IPS-15b (cell line): ENCODE results near the gene CCT2.

Source experiments
- H3K27me3 ChIP-seq: one replicate; pipeline ENCODE4 v1.6.1; 2013; ENCODE audit warnings: low read length; ENCODE audit not compliant: control insufficient read depth, insufficient read depth
- H3K36me3 ChIP-seq: one replicate; pipeline ENCODE4 v1.6.1; 2013; ENCODE audit warnings: low read length; ENCODE audit not compliant: control insufficient read depth, insufficient read depth
- H3K4me1 ChIP-seq: one replicate; pipeline ENCODE4 v1.6.1; 2013; ENCODE audit warnings: mild to moderate bottlenecking, low read length; ENCODE audit not compliant: control insufficient read depth, insufficient read depth
- H3K4me3 ChIP-seq: one replicate; pipeline ENCODE4 v1.5.1; 2013; ENCODE audit warnings: low read depth, low read length
- H3K9ac ChIP-seq: one replicate; pipeline ENCODE4 v1.6.1; 2013; ENCODE audit warnings: low read depth, mild to moderate bottlenecking, low read length
- H3K9me3 ChIP-seq: one replicate; pipeline ENCODE4 v1.6.1; 2013; ENCODE audit warnings: mild to moderate bottlenecking, low read length; ENCODE audit not compliant: control insufficient read depth, insufficient read depth

The CCT2 gene

GRCh38 chr12:69620077-69620476, 34.8 kb downstream of the CCT2 start:
- Histone ChIP-seq H3K4me1 (no peaks in the 10 kb centered on the region), H3K36me3 (no peaks in the 10 kb centered on the region), H3K4me3 (no peak overlapping the region), H3K27me3 (no peaks in the 10 kb centered on the region), H3K9ac (no peak overlapping the region), H3K9me3 (no peaks in the 10 kb centered on the region)

GRCh38 chr12:69620921-69621320, 35.7 kb downstream of the CCT2 start:
- Histone ChIP-seq H3K4me3 (no peak overlapping the region), H3K9ac (no peak overlapping the region), H3K4me1 (no peaks in the 10 kb centered on the region), H3K27me3 (no peaks in the 10 kb centered on the region), H3K36me3 (no peaks in the 10 kb centered on the region), H3K9me3 (no peaks in the 10 kb centered on the region)

GRCh38 chr12:69621551-69621950, 36.3 kb downstream of the CCT2 start:
- H3K4me3 ChIP-seq = no peak overlapping the region

GRCh38 chr12:69623970-69624369, 38.7 kb downstream of the CCT2 start:
- Histone ChIP-seq H3K4me1 (no peaks in the 10 kb centered on the region), H3K9me3 (no peaks in the 10 kb centered on the region), H3K36me3 (no peaks in the 10 kb centered on the region), H3K4me3 (no peak overlapping the region), H3K9ac (no peak overlapping the region), H3K27me3 (no peaks in the 10 kb centered on the region)

More at GRCh38 chr12:69621551-69621950, 36.3 kb downstream of the CCT2 start:
- Histone ChIP-seq H3K9ac (no peak overlapping the region), H3K36me3 (no peaks in the 10 kb centered on the region), H3K9me3 (no peaks in the 10 kb centered on the region), H3K27me3 (no peaks in the 10 kb centered on the region), H3K4me1 (no peaks in the 10 kb centered on the region)

GRCh38 chr12:69627501-69627900, 42.2 kb downstream of the CCT2 start:
- Histone ChIP-seq H3K36me3 (no peaks in the 10 kb centered on the region), H3K9ac (no peak overlapping the region), H3K4me1 (no peaks in the 10 kb centered on the region), H3K9me3 (no peaks in the 10 kb centered on the region), H3K4me3 (no peak overlapping the region), H3K27me3 (no peaks in the 10 kb centered on the region)

GRCh38 chr12:69630191-69630590, 44.9 kb downstream of the CCT2 start:
- no peak overlapping the region for H3K9ac ChIP-seq
- no peaks in the 10 kb centered on the region for H3K4me1 ChIP-seq
- H3K4me3 ChIP-seq = no peak overlapping the region
- no peaks in the 10 kb centered on the region for H3K27me3 ChIP-seq
- no peaks in the 10 kb centered on the region for H3K9me3 ChIP-seq
- no peaks in the 10 kb centered on the region for H3K36me3 ChIP-seq

- H3K36me3 ChIP-seq = no peaks in the 10 kb centered on the region
- no peak overlapping the region for H3K9ac ChIP-seq
- no peaks in the 10 kb centered on the region for H3K4me1 ChIP-seq
- no peaks in the 10 kb centered on the region for H3K27me3 ChIP-seq
- no peaks in the 10 kb centered on the region for H3K9me3 ChIP-seq
- no peak overlapping the region for H3K4me3 ChIP-seq
Observed at GRCh38 chr12:69633061-69633460, 47.8 kb downstream of the CCT2 start.

- Histone ChIP-seq H3K9ac (no peak overlapping the region), H3K4me3 (no peak overlapping the region), H3K27me3 (no peaks in the 10 kb centered on the region), H3K4me1 (no peaks in the 10 kb centered on the region), H3K9me3 (no peaks in the 10 kb centered on the region), H3K36me3 (no peaks in the 10 kb centered on the region)
Observed at GRCh38 chr12:69639400-69640016, 54.2 kb downstream of the CCT2 start.

- Histone ChIP-seq H3K4me1 (no peaks in the 10 kb centered on the region), H3K9me3 (no peaks in the 10 kb centered on the region), H3K36me3 (no peaks in the 10 kb centered on the region), H3K27me3 (no peaks in the 10 kb centered on the region), H3K9ac (no peak overlapping the region), H3K4me3 (no peak overlapping the region)
Observed at GRCh38 chr12:69641546-69641945, 56.3 kb downstream of the CCT2 start.

- no peaks in the 10 kb centered on the region for H3K27me3 ChIP-seq
- no peaks in the 10 kb centered on the region for H3K9me3 ChIP-seq
- no peak overlapping the region for H3K4me3 ChIP-seq
- no peaks in the 10 kb centered on the region for H3K4me1 ChIP-seq
- H3K9ac ChIP-seq = no peak overlapping the region
- no peaks in the 10 kb centered on the region for H3K36me3 ChIP-seq
Observed at GRCh38 chr12:69642531-69642930, 57.3 kb downstream of the CCT2 start.

- Histone ChIP-seq H3K9ac (no peak overlapping the region), H3K9me3 (no peaks in the 10 kb centered on the region), H3K36me3 (no peaks in the 10 kb centered on the region), H3K27me3 (no peaks in the 10 kb centered on the region), H3K4me3 (no peak overlapping the region), H3K4me1 (no peaks in the 10 kb centered on the region)
Observed at GRCh38 chr12:69644511-69644910, 59.3 kb downstream of the CCT2 start.

- Histone ChIP-seq H3K9me3 (no peaks in the 10 kb centered on the region), H3K4me1 (no peaks in the 10 kb centered on the region), H3K4me3 (no peak overlapping the region), H3K9ac (no peak overlapping the region), H3K36me3 (no peaks in the 10 kb centered on the region), H3K27me3 (no peaks in the 10 kb centered on the region)
Observed at GRCh38 chr12:69645031-69645430, 59.8 kb downstream of the CCT2 start.
